Transverse colon (tissue), 3 donors: ENCODE data around the gene RCN1.
"Not testable (repeated sequence)": the region's sequence is repeated elsewhere in the genome, so short reads cannot be mapped to it uniquely, and the experiment has no call there.

Experiments used
- CTCF ChIP-seq, 5 experiments: fragments of 200-600 bp in 3 of 5; fragments of 450-650 bp in 2 of 5; sonication (generic) in 3 of 5; IDR thresholded peaks; 1 replicate in 2 of 5; 2 replicates in 3 of 5; pipeline ENCODE4 v1.5.1; 2016 to 2017; ENCODE audit warnings: antibody characterized with exemption in 5 of 5, inconsistent platforms in 3 of 5, mild to moderate bottlenecking in 2 of 5, moderate library complexity in 1 of 5
- EP300 ChIP-seq: sonication (generic); formaldehyde crosslinking; IDR thresholded peaks from one replicate; pipeline ENCODE4 v1.6.1; 2017; ENCODE audit warnings: antibody characterized with exemption, low read depth

GRCh38 chr11:32103121-32103719 is 12.3 kb downstream of the RCN1 start:
- TF ChIP-seq EP300; CTCF (IDR thresholded peaks at IDR 0.05): not testable (repeated sequence)
